GM21360 (cell line): ENCODE data around the gene UCHL1.

Experiments used
- ATAC-seq: cut with Tn5 transposase; IDR thresholded peaks from one replicate; pipeline ENCODE4 v1.9.1; 2021; ENCODE audit warnings: mild to moderate bottlenecking, moderate library complexity; ENCODE audit not compliant: unreplicated experiment

The UCHL1 gene

DNA sequence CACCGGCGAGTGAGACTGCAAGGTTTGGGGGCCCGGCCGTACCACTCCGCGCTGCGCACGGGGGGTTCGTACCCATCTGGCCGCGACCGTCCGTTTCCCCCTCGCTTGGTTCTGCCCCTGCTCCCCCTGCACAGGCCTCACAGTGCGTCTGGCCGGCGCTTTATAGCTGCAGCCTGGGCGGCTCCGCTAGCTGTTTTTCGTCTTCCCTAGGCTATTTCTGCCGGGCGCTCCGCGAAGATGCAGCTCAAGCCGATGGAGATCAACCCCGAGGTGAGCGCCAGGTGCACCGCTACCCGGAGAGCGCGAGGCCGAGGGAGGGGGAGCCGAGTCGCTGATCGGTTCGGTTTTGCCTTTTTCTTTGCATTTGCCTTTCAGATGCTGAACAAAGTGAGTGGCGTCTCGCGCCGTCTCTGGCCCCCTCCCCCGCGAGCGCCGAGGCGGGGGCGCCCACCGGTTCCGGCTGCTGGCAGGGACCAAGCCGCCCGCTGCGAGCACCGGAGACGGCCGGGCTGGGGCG is at the start of gene UCHL1:
TSS of gene UCHL1 (plus strand) at position 189 of the 517 bp plus-strand sequence. CDS start at position 238, 49 bp downstream.
- peak; percentile 54 for ATAC-seq

GRCh38 chr4:41207291-41207831 is 49.4 kb upstream of the UCHL1 start:
- ATAC-seq = no peak

- no peak for ATAC-seq
These were observed 47.5 kb upstream of the UCHL1 start for GRCh38 chr4:41209187-41209586.

GRCh38 chr4:41209901-41210300 is 46.8 kb upstream of the UCHL1 start:
- no peak for ATAC-seq

- ATAC-seq = no peak
These were observed 44.6 kb upstream of the UCHL1 start for GRCh38 chr4:41211951-41212615.

DNA sequence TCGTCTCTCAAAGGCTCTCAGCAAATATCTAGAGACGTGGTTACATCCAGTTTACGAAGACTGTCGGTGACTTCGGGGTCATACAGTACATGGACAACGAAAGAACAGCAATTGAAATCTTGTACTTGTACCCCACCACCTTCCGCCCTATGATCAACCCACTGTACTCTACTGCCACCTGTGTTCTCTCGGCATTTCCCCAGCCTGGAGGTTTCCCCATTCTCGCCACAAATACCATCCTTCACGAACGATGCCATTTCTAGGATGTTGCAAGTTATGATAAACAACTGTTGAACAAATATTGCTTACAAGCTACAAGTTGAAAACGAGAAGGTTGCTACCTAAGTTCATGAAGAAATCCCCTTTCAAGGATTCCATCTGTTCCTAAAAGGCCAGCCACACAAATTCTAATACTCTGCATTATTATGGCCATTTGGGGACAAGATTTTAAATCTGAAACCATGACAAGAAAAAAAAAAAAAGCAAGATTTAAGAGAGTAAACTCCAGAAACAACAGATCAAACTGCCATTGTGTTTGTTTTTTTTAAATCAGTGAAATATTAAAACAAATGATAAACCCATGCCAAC is 44.0 kb upstream of the UCHL1 start:
- no peak for ATAC-seq

- ATAC-seq = peak; percentile 13
These were observed 43.0 kb upstream of the UCHL1 start for GRCh38 chr4:41213625-41214135.

- peak; percentile 63 for ATAC-seq
These were observed 42.4 kb upstream of the UCHL1 start, which contains the start of gene APBB2 for GRCh38 chr4:41214136-41214824. TSS of gene APBB2 (minus strand) at chr4:41214542. CDS start at chr4:41033254, 181,288 bp downstream.

- ATAC-seq = no peak
These were observed 41.9 kb upstream of the UCHL1 start for GRCh38 chr4:41214825-41215146.

DNA sequence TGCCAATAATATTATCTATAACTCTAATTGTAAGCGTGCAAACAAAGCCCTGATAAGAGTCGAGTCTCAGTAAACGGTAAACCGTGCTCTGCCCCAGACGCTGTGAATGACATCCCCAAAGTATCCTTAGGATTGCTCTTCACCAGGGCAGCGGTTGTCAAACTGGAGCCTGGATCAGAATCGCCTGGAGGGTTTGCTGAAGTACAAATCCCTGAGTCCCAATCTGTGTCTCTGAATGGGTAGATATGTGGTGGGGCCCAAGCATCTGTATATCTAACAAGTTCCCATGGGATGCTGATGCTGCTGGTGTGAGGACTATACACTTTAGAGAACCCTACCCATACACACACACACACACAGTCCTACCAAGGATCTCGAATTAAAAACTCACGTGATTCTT is 41.6 kb upstream of the UCHL1 start:
- ATAC-seq = no peak

GRCh38 chr4:41215969-41216293 is 40.8 kb upstream of the UCHL1 start:
- ATAC-seq = no peak

DNA sequence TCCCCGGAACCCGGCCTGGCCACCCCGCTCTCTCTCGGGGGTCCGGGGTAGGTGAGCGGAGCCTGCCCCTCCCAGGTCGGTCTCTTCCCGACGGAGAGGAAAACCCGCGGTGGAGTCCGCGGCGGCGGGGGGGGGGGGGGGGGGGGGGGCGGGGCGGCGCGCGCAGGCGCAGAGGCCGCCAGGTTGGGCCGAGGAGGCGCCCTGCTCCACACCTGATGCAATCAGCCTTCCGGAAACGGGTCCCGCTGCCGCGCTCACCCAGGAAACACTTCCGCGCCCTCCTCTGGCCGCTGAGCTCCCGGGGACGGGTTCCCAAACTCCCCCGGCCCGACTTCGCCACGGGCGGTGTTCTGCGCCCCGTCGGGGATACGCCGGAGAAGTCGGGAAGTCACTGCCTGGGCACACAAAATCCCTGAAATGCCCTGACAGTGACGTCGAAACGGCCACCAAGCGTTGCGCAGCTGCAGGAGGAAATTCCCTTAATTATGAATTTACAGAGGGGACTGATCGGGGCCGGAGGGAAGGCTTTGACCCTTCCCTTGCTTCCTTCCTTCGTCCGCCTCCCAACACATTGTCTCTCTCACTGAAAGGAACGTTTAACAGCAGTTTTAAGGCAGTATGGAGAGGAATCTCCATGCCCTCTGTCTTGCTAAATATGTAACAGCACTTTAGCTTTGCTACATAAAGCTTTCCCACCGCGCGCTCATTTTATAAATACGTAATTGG is 40.3 kb upstream of the UCHL1 start:
- peak; percentile 49 for ATAC-seq

- no peak for ATAC-seq
These were observed 39.8 kb upstream of the UCHL1 start for GRCh38 chr4:41217020-41217333.

DNA sequence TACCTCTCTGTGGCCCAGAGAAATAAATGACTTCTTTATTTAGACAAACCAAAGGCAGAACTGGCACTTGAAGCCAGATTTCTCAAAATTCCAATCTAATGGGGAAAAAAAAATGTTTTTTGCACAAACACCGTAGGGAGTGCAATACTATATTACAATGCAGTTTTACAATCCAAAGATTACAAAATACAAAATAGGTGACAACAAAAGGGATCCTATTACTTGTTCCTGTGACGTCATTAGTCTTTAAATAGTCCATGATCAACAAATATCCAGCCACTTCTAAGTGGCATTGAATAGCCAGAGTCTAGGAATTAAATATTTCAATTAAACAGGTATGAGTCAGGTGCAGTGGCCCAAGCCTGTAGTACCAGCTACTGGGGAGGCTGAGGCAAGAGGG is 39.4 kb upstream of the UCHL1 start:
- no peak for ATAC-seq

- ATAC-seq = no peak
These were observed 38.0 kb upstream of the UCHL1 start for GRCh38 chr4:41218703-41219102.

GRCh38 chr4:41219421-41219950 is 37.2 kb upstream of the UCHL1 start:
- no peak for ATAC-seq

DNA sequence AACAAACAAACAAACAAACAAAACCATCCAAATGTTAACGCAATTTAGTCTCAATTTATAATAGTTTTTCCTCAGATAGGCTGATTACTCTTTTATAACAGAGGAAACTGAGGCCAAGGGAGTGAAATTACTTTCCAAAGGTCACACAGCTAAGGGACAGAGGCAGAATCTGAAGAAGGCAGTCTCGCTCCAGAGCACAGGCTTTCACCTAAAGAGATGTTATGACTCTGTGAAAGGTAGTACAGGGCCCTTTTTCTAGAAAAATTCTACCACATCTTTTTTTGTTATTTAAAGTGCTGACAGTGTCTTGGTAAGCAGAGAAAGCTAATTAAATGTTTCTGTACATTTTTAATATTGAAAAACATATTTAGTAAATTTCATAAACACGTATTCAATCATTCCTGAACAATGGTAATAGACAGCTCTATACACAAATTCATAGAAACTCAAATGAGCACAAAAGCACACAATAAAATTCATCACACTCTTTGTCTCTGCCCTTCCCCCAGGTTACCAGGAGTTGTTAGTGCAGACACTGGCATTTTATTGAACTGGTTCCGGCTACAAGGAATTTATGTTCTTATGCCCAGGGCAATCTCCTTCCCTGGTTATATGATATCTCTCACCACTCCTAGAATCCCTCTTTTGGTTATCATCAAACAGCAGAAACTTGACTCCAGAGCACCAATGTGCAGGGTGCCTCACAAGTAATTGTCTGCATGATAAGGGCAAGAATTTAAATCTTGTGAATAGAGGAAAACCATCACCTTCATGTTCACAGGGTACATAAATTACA is 34.7 kb upstream of the UCHL1 start:
- no peak for ATAC-seq

DNA sequence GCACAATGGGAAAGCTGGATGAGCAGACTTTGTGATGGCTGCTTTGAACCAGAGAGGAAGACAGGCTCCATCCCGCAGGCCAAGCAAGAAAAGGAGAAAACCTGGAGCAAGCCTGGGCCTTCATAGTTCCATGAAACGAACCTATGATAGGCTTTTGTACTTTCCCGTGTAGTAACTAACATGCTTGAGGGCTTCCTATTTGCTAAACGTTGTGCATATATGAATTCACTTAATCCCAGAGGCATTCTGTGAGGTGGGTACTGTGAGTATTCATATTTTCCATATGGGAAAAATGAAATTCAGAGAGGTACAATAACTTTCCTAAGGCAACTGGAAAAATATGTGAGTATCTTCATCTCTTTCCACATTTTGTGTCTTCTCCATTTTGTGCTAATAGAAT is 28.8 kb upstream of the UCHL1 start:
- no peak for ATAC-seq

DNA sequence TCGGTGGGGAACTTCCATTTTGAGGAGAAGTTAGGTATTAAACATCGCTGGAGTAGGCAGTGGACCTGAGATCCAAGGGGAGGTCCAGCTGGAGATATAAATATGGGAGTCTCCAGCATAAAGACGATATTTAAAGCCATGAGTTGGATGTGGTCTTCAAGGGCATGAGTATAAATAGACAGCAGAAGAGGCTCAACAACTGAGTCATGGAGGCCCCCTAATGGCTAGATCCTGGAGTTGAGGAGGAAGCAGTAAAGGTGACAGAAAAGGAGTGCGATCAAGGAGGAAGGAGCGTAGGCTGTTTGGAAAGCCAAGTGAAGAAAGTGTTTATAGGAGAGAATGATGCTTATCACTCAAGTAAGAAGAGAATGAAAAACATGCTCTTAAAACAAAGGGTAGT is 24.3 kb upstream of the UCHL1 start:
- ATAC-seq = no peak

- no peak for ATAC-seq
These were observed 23.9 kb upstream of the UCHL1 start for GRCh38 chr4:41232856-41233255.
